HEK293 (cell line): Measurements from ENCODE around the gene FAM81A.

ENCODE experiments used
- CTCF ChIA-PET: fragments of 350-600 bp; formaldehyde crosslinking; extraction: SDS; loops from one replicate; lab custom pipeline; 2021; ENCODE audit warnings: antibody characterized with exemption; lab: Yijun Ruan, JAX
- POLR2A ChIA-PET: fragments of 300-600 bp; formaldehyde crosslinking; extraction: SDS; loops from one replicate; lab custom pipeline; 2020; ENCODE audit warnings: antibody characterized with exemption, inconsistent platforms; lab: Yijun Ruan, JAX
- H3K27ac ChIP-seq: fragments of 200-500 bp; sonication (Bioruptor generic); 2 replicates; pipeline ENCODE4 v1.5.1; 2014; ENCODE audit warnings: low read depth, low read length, control low read depth, inconsistent platforms; ENCODE audit errors: extremely low read depth
- H3K36me3 ChIP-seq, 2 experiments: fragments of 200-500 bp in 1 of 2; sonication (Bioruptor generic) in 1 of 2; 1 replicate in 1 of 2; 2 replicates in 1 of 2; pipeline ENCODE4 v1.5.1; 2014 to 2017; ENCODE audit warnings: inconsistent platforms in 2 of 2, low read length in 2 of 2; ENCODE audit not compliant: control insufficient read depth in 2 of 2, insufficient read depth in 1 of 2
- H3K4me1 ChIP-seq: fragments of 200-500 bp; sonication (Bioruptor generic); 2 replicates; pipeline ENCODE4 v1.5.1; 2014; ENCODE audit warnings: mild to moderate bottlenecking, low read length, inconsistent platforms; ENCODE audit not compliant: control insufficient read depth, insufficient read depth
- H3K4me3 ChIP-seq: 2 replicates; pipeline ENCODE4 v1.5.1; 2011; ENCODE audit warnings: low read depth, mild to moderate bottlenecking, control low read depth, low read length, moderate library complexity
- H3K9me3 ChIP-seq: fragments of 200-500 bp; sonication (Bioruptor generic); 2 replicates; pipeline ENCODE4 v1.5.1; 2014; ENCODE audit warnings: low read depth, low read length, inconsistent platforms; ENCODE audit not compliant: control insufficient read depth, insufficient read depth
- BCL11B ChIP-seq: fragments of 450-650 bp; formaldehyde crosslinking; IDR thresholded peaks from 2 replicates; pipeline ENCODE4 v1.5.1; 2016; ENCODE audit warnings: low read depth, missing biosample characterization, missing genetic modification characterization
- FEZF1 ChIP-seq: fragments of 450-650 bp; formaldehyde crosslinking; IDR thresholded peaks from 2 replicates; pipeline ENCODE4 v1.5.1; 2016; ENCODE audit warnings: missing biosample characterization, missing genetic modification characterization
- GFI1B ChIP-seq: fragments of 450-650 bp; formaldehyde crosslinking; IDR thresholded peaks from 2 replicates; pipeline ENCODE4 v1.5.1; 2016; ENCODE audit warnings: missing biosample characterization, missing genetic modification characterization
- GLIS2 ChIP-seq: fragments of 450-650 bp; formaldehyde crosslinking; IDR thresholded peaks from 2 replicates; pipeline ENCODE4 v1.5.1; 2016; ENCODE audit warnings: missing biosample characterization, missing genetic modification characterization
- INSM2 ChIP-seq: fragments of 450-650 bp; formaldehyde crosslinking; IDR thresholded peaks from 2 replicates; pipeline ENCODE4 v1.5.1; 2016; ENCODE audit warnings: missing biosample characterization, missing genetic modification characterization
- KLF1 ChIP-seq: fragments of 450-650 bp; formaldehyde crosslinking; IDR thresholded peaks from 2 replicates; pipeline ENCODE4 v1.5.1; 2016; ENCODE audit warnings: missing biosample characterization, missing genetic modification characterization
- KLF9 ChIP-seq: fragments of 450-650 bp; formaldehyde crosslinking; IDR thresholded peaks from 2 replicates; pipeline ENCODE4 v1.5.1; 2016; ENCODE audit warnings: missing biosample characterization, missing genetic modification characterization, low read depth
- PRDM6 ChIP-seq: fragments of 450-650 bp; formaldehyde crosslinking; IDR thresholded peaks from 2 replicates; pipeline ENCODE4 v1.5.1; 2017; ENCODE audit warnings: missing biosample characterization, missing genetic modification characterization
- SP2 ChIP-seq: fragments of 450-650 bp; formaldehyde crosslinking; IDR thresholded peaks from 2 replicates; pipeline ENCODE4 v1.5.1; 2016; ENCODE audit warnings: missing biosample characterization, missing genetic modification characterization
- TCF7L2 ChIP-seq: IDR thresholded peaks from 2 replicates; pipeline ENCODE4 v1.6.1; 2011; ENCODE audit warnings: low read depth, mild to moderate bottlenecking, inconsistent platforms, low read length, moderate library complexity, borderline replicate concordance
- ZBTB10 ChIP-seq: fragments of 450-650 bp; formaldehyde crosslinking; IDR thresholded peaks from 2 replicates; pipeline ENCODE4 v1.5.1; 2016; ENCODE audit warnings: missing biosample characterization, missing genetic modification characterization
- ZBTB7A ChIP-seq: fragments of 450-650 bp; formaldehyde crosslinking; IDR thresholded peaks from 2 replicates; pipeline ENCODE4 v1.5.1; 2016; ENCODE audit warnings: low read depth, missing biosample characterization, missing genetic modification characterization
- ZNF155 ChIP-seq: fragments of 450-650 bp; formaldehyde crosslinking; IDR thresholded peaks from 2 replicates; pipeline ENCODE4 v1.5.1; 2016; ENCODE audit warnings: missing biosample characterization, missing genetic modification characterization
- ZNF16 ChIP-seq: fragments of 450-650 bp; formaldehyde crosslinking; IDR thresholded peaks from 2 replicates; pipeline ENCODE4 v1.5.1; 2016; ENCODE audit warnings: low read depth, missing biosample characterization, missing genetic modification characterization
- ZNF335 ChIP-seq: fragments of 450-650 bp; formaldehyde crosslinking; conservative IDR thresholded peaks from 2 replicates; pipeline ENCODE4 v1.5.1; 2016; ENCODE audit warnings: missing biosample characterization, missing genetic modification characterization
- ZNF37A ChIP-seq: fragments of 450-650 bp; IDR thresholded peaks from 2 replicates; pipeline ENCODE4 v1.5.1; 2018; ENCODE audit warnings: missing biosample characterization, missing genetic modification characterization
- ZNF398 ChIP-seq: fragments of 450-650 bp; formaldehyde crosslinking; IDR thresholded peaks from 2 replicates; pipeline ENCODE4 v1.5.1; 2017; ENCODE audit warnings: missing biosample characterization, missing genetic modification characterization
- ZNF449 ChIP-seq: fragments of 450-650 bp; formaldehyde crosslinking; IDR thresholded peaks from 2 replicates; pipeline ENCODE4 v1.5.1; 2017; ENCODE audit warnings: missing biosample characterization, mild to moderate bottlenecking, missing genetic modification characterization, moderate library complexity
- ZNF473 ChIP-seq: fragments of 450-650 bp; formaldehyde crosslinking; IDR thresholded peaks from 2 replicates; pipeline ENCODE4 v1.5.1; 2017; ENCODE audit warnings: missing biosample characterization, missing genetic modification characterization
- ZNF488 ChIP-seq: fragments of 450-650 bp; formaldehyde crosslinking; IDR thresholded peaks from 2 replicates; pipeline ENCODE4 v1.5.1; 2016; ENCODE audit warnings: missing biosample characterization, missing genetic modification characterization
- ZNF785 ChIP-seq: fragments of 450-650 bp; formaldehyde crosslinking; IDR thresholded peaks from 2 replicates; pipeline ENCODE4 v1.5.1; 2016; ENCODE audit warnings: missing biosample characterization, missing genetic modification characterization
- ZNF791 ChIP-seq: fragments of 450-650 bp; formaldehyde crosslinking; IDR thresholded peaks from 2 replicates; pipeline ENCODE4 v1.5.1; 2016; ENCODE audit warnings: missing biosample characterization, missing genetic modification characterization
- ZNF792 ChIP-seq: fragments of 450-650 bp; formaldehyde crosslinking; IDR thresholded peaks from 2 replicates; pipeline ENCODE4 v1.5.1; 2016; ENCODE audit warnings: missing biosample characterization, missing genetic modification characterization
- ZNF843 ChIP-seq: fragments of 450-650 bp; formaldehyde crosslinking; IDR thresholded peaks from 2 replicates; pipeline ENCODE4 v1.5.1; 2016; ENCODE audit warnings: missing biosample characterization, missing genetic modification characterization
- ZSCAN30 ChIP-seq: fragments of 450-650 bp; IDR thresholded peaks from 2 replicates; pipeline ENCODE4 v1.5.1; 2018; ENCODE audit warnings: missing biosample characterization, mild to moderate bottlenecking, missing genetic modification characterization, moderate library complexity

FAM81A gene

GRCh38 chr15:59405079-59405478 lies 32.9 kb upstream of the FAM81A start:
- CTCF ChIA-PET, result no interaction called here
- no peak overlapping the region for H3K4me3 ChIP-seq
- H3K4me1 ChIP-seq, result no peaks in the 10 kb centered on the region
- POLR2A ChIA-PET, result no interaction called here
- no peak overlapping the region for H3K27ac ChIP-seq
- no peak for TF ChIP-seq ZNF843 (tag by site-specific recombination)
- no peak for TF ChIP-seq ZNF791 (tag by site-specific recombination)
- TF ChIP-seq GLIS2, result no peak
- TF ChIP-seq TCF7L2, result no peak
- TF ChIP-seq FEZF1 (tag by site-specific recombination), result no peak
- TF ChIP-seq ZNF16 (tag by site-specific recombination), result no peak
- TF ChIP-seq ZSCAN30, result no peak
- no peak for TF ChIP-seq ZNF488 (tag by site-specific recombination)
- no peak for TF ChIP-seq ZNF37A (tag by site-specific recombination)
- TF ChIP-seq ZNF398, result no peak
- TF ChIP-seq INSM2 (tag by site-specific recombination), result no peak
- no peak for TF ChIP-seq ZNF785 (tag by site-specific recombination)
- no peak for TF ChIP-seq ZNF473
- H3K36me3 ChIP-seq, result no peaks in the 10 kb centered on the region
- no peaks in the 10 kb centered on the region for H3K9me3 ChIP-seq

- no peaks in the 10 kb centered on the region for H3K36me3 ChIP-seq
- no peaks in the 10 kb centered on the region for H3K4me1 ChIP-seq
- ChIA-PET CTCF (no interaction called here), POLR2A (interaction anchor here (0.7 kb wide), 1 partner anchor 1707 kb away, joined by 4 read pairs; no protein-coding TSS in a partner anchor)
- no peak overlapping the region for H3K27ac ChIP-seq
- H3K9me3 ChIP-seq, result no peaks in the 10 kb centered on the region
- H3K4me3 ChIP-seq, result no peak overlapping the region
- no peak for TF ChIP-seq ZBTB7A (tag by site-specific recombination)
- no peak for TF ChIP-seq ZNF488 (tag by site-specific recombination)
- TF ChIP-seq ZNF335 (tag by site-specific recombination), result no peak
- no peak for TF ChIP-seq SP2 (tag by site-specific recombination)
- no peak for TF ChIP-seq ZBTB10 (tag by site-specific recombination)
- no peak for TF ChIP-seq ZNF155 (tag by site-specific recombination)
- TF ChIP-seq KLF1, result no peak
- no peak for TF ChIP-seq GFI1B (tag by site-specific recombination)
- no peak for TF ChIP-seq KLF9 (tag by site-specific recombination)
- TF ChIP-seq BCL11B, result no peak
- no peak for TF ChIP-seq PRDM6 (tag by site-specific recombination)
- no peak for TF ChIP-seq ZNF792 (tag by site-specific recombination)
- no peak for TF ChIP-seq ZNF449 (tag by site-specific recombination)
Observed at GRCh38 chr15:59406446-59406845, 31.5 kb upstream of the FAM81A start.
